Measurements from ENCODE around the gene TGFBR1.

Gene TGFBR1

DNA sequence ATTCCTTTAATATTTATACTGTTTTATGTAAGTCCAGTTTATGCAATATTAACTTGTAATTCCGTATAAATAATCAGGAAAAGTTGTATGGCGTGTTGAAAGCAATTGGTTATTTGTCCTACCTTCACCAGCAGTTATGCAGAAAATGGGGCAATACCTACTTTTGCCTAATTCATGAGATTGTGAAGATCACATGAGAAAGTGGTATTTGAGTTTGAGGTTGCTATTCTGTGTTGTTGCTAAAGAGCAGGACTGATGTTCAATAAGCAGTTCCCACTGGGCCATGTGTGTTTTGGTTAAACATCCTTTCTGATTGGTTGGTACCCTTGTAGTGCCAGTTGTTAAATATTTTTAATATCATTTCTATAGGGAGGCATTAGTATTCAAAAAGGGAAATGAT is 3.2 kb downstream of the TGFBR1 start:
- Mint-ChIP-seq H3K4me3 (no peak overlapping the region), H3K36me3 (ENCODE audit: low read depth) (no peaks in the 10 kb centered on the region), H3K27ac (peak overlapping the region; percentile 3), H3K9me3 (no peaks in the 10 kb centered on the region), H3K4me1 (ENCODE audit: low read depth) (peaks cover 81% of the 10 kb centered on the region), H3K27me3 (no peaks in the 10 kb centered on the region)

DNA sequence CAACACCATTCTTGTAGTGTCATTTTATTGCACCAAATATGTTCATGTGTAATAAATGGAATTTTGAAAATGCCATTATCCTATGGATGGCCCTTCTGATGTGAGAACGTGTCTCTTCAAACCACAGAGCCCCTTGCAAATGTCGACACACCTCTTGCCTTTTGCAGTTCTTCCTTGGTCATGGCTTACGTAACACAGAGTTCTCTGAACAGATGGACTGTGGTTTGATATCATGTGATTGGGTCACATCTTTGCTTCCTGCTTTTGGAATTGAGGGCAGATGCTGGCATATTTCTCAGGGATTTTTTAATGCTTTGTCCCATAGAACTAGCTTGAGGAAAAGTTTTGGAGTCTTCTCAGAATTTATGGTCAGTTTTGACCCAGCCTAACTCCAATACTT is 4.6 kb downstream of the TGFBR1 start:
- Mint-ChIP-seq H3K9me3 (no peaks in the 10 kb centered on the region), H3K4me1 (ENCODE audit: low read depth) (peaks cover 82% of the 10 kb centered on the region), H3K36me3 (ENCODE audit: low read depth) (no peaks in the 10 kb centered on the region), H3K27me3 (no peaks in the 10 kb centered on the region), H3K4me3 (no peak overlapping the region), H3K27ac (peak overlapping the region; percentile 64)

DNA sequence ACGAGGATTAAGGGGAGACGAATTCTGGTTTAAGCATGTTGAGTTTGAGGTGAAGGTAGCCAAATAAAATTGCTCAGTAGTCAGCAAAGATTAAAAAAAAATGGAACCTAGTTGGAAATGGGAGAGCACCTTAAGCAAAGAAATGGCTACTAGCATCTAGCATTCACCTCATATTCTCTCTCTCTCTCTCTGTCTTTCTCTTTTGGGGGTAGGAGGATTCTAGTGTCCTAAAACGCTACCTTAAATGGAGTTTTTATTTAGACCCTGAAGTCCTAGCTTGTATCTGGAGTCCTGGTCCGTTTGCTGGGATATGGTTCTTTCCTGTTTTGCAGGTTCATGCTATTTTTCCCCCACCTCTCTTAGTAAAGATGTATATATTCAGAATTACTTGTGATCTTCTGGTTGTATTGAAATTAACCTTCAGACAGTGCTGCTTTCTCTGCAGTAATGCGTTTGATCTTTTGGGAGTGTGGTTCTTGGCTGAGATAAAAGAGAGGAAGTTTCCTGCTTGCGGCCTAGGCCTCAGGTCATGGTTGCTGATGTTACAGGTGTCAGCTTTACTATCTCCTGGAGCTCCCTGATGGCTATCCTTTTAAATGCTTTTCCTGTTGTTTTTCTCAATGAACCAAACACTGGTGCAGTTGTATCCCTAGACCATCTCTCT is 8.0 kb downstream of the TGFBR1 start:
- Mint-ChIP-seq H3K36me3 (ENCODE audit: low read depth) (no peaks in the 10 kb centered on the region), H3K4me1 (ENCODE audit: low read depth) (peaks cover 87% of the 10 kb centered on the region), H3K27me3 (no peaks in the 10 kb centered on the region), H3K27ac (peak overlapping the region; percentile 27), H3K4me3 (peak overlapping the region; percentile 69), H3K9me3 (no peaks in the 10 kb centered on the region)

DNA sequence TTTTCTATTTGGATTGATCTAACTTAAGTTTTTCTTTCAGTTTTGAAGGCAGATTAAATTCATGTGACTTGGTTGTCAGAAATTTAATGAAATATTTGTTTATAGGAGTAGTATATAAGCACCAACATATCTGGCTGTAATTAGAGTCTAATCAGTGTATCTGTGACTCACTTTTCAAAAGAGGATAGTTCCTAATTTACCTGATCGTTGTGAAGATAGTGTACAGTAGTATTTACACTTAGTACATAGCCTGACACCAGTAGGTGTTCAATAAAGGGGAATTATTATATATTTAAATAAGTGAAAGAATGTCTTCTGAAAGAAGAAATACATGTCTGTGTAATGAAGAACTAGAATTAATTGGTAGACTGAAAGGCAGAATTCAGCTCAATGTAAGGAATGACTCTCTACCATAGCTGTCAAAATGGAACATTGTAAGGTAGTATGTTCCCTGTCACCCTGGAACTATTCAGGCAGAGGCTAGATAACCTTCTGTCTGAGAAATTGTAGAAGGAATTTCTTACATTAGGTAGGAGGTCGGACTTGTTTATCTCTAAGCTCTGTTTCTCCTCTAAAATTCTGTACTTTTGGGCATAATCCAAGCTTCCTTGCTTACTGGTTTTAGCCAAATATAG is 8.6 kb downstream of the TGFBR1 start:
- no peaks in the 10 kb centered on the region for H3K36me3 Mint-ChIP-seq (ENCODE audit: low read depth)
- H3K27me3 Mint-ChIP-seq = no peaks in the 10 kb centered on the region
- H3K9me3 Mint-ChIP-seq = no peaks in the 10 kb centered on the region
- H3K27ac Mint-ChIP-seq = peak overlapping the region; percentile 27
- H3K4me1 Mint-ChIP-seq (ENCODE audit: low read depth) = peaks cover 86% of the 10 kb centered on the region
- peak overlapping the region; percentile 69 for H3K4me3 Mint-ChIP-seq

DNA sequence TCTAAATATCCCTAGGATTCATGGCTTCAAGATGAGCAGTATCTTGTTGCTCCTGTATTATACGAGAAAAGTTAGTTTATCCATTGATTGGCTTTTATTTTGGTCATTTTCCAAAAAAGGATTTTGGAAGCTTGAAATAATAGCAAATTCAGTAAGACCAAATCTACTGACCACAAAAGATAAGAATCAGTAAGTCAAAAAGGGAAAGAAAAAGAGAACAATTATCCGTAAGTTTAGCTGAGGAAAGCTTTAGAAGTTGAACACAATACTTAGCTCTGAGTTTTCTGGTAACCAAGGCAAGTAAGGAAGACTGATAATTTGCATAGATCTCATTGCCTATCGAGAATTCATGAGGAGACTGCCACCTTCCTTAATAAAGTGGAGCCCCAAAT is 9.1 kb downstream of the TGFBR1 start:
- no peaks in the 10 kb centered on the region for H3K9me3 Mint-ChIP-seq
- no peaks in the 10 kb centered on the region for H3K27me3 Mint-ChIP-seq
- peaks cover 86% of the 10 kb centered on the region for H3K4me1 Mint-ChIP-seq (ENCODE audit: low read depth)
- H3K27ac Mint-ChIP-seq = no peak overlapping the region
- peaks cover 3% of the 10 kb centered on the region for H3K36me3 Mint-ChIP-seq (ENCODE audit: low read depth)
- no peak overlapping the region for H3K4me3 Mint-ChIP-seq

DNA sequence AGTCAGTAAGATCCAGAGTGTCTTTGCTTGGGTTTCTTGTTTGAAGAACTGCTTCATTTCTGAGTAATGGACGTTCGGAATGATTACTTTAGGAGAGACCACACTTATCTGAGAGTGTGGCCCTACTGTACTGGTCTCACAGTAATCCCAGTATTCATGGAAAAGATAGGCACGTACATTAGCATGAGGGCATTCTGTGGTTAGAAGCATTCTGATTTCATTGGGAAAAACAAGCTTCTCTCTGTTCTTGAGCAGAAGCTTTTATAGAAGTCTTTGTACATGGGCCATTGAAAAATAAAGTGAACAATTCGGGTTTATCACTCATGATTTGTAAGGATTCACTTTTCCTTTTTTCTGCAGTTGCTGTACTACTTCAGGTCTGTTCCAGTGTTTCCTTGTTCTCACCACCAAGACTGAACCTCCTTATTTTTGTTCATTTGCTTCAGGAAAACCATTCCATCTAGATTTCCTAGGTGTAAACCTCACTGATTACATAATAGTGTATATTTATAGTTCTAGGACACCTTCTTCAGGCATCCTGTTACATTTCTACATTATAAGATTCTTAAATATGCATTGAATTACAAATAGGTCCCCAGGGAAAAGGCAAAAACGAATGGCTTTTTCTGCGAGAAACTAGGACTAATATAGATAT is 10.1 kb downstream of the TGFBR1 start:
- Mint-ChIP-seq H3K4me1 (ENCODE audit: low read depth) (peaks cover 86% of the 10 kb centered on the region), H3K27me3 (no peaks in the 10 kb centered on the region), H3K27ac (no peak overlapping the region), H3K4me3 (no peak overlapping the region), H3K36me3 (ENCODE audit: low read depth) (peaks cover 3% of the 10 kb centered on the region), H3K9me3 (no peaks in the 10 kb centered on the region)

DNA sequence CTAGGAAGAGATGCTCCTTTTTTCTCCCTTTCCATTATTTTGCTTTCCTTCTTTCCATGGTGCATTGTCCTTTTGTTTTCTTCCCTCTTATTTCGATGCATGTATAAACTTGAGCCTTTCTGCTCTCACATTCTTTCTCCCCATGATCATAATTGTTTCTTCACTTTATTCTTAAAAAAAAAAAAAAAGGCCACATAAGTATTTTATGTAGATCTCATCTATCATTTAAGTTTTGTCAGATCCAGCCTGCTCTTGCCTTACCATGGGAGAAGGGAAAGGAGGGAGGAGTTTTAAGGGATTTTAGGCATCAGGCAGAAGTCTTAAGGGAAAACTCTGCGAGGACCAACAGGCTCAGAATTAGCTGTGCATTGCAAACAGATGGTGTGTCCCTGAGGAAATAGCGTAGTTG is 11.1 kb downstream of the TGFBR1 start:
- no peak overlapping the region for H3K4me3 Mint-ChIP-seq
- H3K36me3 Mint-ChIP-seq (ENCODE audit: low read depth) = peaks cover 3% of the 10 kb centered on the region
- no peaks in the 10 kb centered on the region for H3K27me3 Mint-ChIP-seq
- no peaks in the 10 kb centered on the region for H3K9me3 Mint-ChIP-seq
- peaks cover 86% of the 10 kb centered on the region for H3K4me1 Mint-ChIP-seq (ENCODE audit: low read depth)
- H3K27ac Mint-ChIP-seq = no peak overlapping the region

DNA sequence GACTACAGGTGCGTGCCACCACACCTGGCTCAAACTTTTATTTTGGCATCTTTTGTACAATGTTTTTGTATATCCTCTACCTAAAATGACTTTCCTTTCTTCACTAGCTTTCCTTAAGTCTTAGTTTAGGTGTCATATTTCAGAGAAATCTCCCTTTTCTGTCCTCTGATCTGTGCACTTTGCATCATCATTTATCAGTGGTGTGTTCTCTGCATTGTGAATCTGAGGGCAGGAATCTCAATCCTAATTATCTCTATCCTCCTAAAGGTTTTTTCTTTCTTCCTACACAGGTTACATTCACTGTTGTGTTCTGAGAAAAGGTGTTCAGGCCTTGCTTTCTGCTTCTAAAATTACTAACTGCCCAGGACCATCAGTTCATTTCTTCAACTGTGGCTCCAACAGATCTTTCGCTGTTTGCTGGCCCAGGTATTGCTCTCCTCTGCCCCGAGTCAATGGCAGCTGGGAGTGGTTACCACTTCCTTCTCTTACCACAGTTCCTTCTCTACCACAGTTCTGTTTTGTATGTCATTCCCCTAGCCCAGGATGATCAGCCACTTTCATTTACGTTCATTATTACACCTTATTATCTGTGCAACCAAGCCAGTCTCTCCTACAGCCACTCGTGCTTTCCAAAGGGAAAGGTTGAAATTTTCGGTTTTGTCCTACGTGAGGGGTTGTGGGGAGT is 14.0 kb downstream of the TGFBR1 start:
- Mint-ChIP-seq H3K36me3 (ENCODE audit: low read depth) (peaks cover 3% of the 10 kb centered on the region), H3K9me3 (no peaks in the 10 kb centered on the region), H3K27me3 (no peaks in the 10 kb centered on the region), H3K4me1 (ENCODE audit: low read depth) (peaks cover 91% of the 10 kb centered on the region), H3K27ac (peak overlapping the region; percentile 91), H3K4me3 (peak overlapping the region; percentile 80)

DNA sequence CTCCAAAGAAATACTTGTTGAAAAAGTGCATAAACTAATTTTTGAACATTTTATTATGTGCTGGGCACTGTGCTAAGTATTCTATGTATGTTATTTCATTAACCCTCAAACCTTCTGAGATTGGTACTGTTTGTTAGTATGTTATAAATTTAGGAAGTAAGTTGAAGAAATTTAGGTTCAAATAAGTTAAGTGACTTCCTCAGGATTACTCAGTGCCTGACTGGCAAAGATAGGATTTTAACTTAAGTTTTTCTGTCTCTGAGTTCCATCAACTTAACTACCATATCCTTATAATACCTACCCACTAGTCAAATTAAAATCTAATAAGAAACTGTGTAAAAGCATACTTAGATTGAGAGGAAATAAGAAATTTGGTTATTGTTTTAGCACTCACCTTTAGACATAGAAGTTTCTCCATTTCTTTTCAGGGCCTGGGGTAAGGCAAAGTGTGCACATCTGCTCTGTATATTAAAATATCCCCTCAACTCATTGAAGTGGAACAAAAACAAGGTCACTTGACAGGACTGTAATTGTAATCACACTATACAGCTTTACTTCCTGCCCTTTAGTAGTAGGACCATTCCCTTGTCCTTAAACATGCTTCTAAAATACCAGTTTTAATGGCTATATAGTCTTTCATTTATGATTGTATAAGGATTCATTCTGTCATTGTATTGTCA is 15.2 kb downstream of the TGFBR1 start:
- Mint-ChIP-seq H3K4me3 (no peak overlapping the region), H3K36me3 (ENCODE audit: low read depth) (peaks cover 3% of the 10 kb centered on the region), H3K27me3 (no peaks in the 10 kb centered on the region), H3K4me1 (ENCODE audit: low read depth) (peaks cover 91% of the 10 kb centered on the region), H3K27ac (no peak overlapping the region), H3K9me3 (no peaks in the 10 kb centered on the region)

DNA sequence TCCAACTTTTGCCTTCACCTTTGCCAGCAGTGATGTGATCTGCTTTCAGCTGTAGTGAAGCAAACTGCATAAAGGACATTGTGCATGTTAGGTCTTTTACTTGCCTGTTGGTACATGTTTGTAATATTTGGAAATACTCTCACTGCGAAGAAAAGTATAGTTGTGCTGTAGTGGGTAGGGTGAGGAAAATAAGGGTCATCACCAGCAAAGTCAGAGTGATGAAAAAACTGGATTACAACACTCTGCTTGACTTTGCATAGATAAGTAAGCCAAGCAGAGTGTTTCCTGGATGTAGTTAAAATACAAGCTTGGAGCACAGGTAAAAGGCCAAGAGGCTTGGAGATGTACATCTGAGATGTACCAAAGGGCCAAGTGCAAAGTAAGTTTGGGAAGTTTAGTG is 16.7 kb downstream of the TGFBR1 start:
- Mint-ChIP-seq H3K27ac (peak overlapping the region; percentile 13), H3K9me3 (no peaks in the 10 kb centered on the region), H3K27me3 (no peaks in the 10 kb centered on the region), H3K4me3 (no peak overlapping the region), H3K4me1 (ENCODE audit: low read depth) (peaks cover 92% of the 10 kb centered on the region), H3K36me3 (ENCODE audit: low read depth) (peaks cover 3% of the 10 kb centered on the region)

DNA sequence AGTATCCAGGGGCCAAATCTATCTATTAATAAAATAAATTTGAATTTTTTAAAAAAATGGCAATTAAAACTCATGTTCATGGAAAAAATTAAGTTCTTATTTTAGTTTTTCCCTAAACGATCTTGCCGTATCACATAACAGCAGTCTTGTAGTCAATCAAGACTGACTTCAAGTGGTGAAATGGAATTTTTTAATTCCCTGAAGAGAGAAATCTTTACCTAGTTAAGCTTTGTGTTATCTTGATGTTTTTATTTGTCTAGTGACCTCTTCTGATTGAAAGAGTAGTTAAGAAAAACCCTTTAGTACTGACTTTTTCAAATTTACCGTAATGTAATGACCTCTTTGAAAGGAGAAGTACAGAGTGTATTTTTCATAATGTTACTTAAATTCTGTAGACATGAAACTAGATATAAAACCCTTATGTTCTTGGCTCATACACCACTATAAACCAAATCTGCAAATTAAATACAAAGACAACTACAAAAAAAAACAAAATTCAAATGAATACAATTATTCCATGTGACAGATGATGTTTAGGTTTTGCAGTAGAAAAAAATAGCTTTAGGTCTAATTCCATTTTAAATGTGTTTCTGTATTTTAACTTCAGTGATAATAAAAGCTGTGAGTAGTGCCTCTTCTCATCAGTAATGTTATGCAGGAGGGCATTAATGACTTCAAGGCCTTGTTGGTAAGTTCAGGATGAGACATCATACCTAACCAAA is 19.8 kb downstream of the TGFBR1 start:
- Mint-ChIP-seq H3K4me3 (no peak overlapping the region), H3K36me3 (ENCODE audit: low read depth) (peaks cover 6% of the 10 kb centered on the region), H3K9me3 (no peaks in the 10 kb centered on the region), H3K27me3 (no peaks in the 10 kb centered on the region), H3K4me1 (ENCODE audit: low read depth) (peaks cover 98% of the 10 kb centered on the region), H3K27ac (no peak overlapping the region)

DNA sequence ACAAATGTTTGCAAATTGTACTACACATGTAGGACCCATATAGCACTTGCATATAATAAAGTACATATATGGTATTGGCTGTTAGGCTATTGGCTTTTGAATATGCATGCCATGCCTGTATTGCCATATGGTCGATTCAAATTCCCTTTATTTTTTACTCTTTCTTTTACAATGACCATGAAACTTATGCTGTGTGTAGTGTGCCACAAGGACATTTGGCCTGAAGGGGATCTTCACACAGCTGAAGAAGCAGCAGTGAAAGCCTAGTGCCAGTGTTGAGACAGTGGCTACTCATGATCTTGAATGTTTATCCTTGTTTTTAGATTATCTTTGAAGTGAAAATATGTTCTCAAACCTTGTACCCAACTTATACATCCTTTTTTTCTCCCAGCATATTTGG is 20.5 kb downstream of the TGFBR1 start:
- peaks cover 97% of the 10 kb centered on the region for H3K4me1 Mint-ChIP-seq (ENCODE audit: low read depth)
- H3K27ac Mint-ChIP-seq = no peak overlapping the region
- no peak overlapping the region for H3K4me3 Mint-ChIP-seq
- no peaks in the 10 kb centered on the region for H3K27me3 Mint-ChIP-seq
- no peaks in the 10 kb centered on the region for H3K9me3 Mint-ChIP-seq
- peaks cover 6% of the 10 kb centered on the region for H3K36me3 Mint-ChIP-seq (ENCODE audit: low read depth)

DNA sequence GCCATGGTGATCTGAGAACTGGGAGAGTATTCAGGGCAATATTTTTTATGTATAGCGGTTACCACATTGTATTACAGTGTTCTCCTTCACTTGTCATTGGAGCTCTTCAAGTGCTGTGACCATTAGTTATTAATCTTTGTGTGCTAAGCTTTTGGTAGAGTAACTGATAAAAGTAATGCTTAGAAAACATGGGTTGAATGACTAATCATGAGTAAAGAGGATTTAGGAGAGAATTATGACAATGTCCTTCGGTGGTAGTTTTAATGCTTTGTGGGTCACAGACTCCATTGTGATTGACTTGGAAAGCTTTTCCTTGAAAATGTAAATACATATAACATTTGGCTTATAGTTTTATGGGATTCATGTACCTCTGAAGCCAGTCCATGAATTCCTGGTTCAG is 21.4 kb downstream of the TGFBR1 start:
- Mint-ChIP-seq H3K27ac (no peak overlapping the region), H3K4me1 (ENCODE audit: low read depth) (peaks cover 97% of the 10 kb centered on the region), H3K9me3 (no peaks in the 10 kb centered on the region), H3K4me3 (no peak overlapping the region), H3K36me3 (ENCODE audit: low read depth) (peaks cover 10% of the 10 kb centered on the region), H3K27me3 (no peaks in the 10 kb centered on the region)

DNA sequence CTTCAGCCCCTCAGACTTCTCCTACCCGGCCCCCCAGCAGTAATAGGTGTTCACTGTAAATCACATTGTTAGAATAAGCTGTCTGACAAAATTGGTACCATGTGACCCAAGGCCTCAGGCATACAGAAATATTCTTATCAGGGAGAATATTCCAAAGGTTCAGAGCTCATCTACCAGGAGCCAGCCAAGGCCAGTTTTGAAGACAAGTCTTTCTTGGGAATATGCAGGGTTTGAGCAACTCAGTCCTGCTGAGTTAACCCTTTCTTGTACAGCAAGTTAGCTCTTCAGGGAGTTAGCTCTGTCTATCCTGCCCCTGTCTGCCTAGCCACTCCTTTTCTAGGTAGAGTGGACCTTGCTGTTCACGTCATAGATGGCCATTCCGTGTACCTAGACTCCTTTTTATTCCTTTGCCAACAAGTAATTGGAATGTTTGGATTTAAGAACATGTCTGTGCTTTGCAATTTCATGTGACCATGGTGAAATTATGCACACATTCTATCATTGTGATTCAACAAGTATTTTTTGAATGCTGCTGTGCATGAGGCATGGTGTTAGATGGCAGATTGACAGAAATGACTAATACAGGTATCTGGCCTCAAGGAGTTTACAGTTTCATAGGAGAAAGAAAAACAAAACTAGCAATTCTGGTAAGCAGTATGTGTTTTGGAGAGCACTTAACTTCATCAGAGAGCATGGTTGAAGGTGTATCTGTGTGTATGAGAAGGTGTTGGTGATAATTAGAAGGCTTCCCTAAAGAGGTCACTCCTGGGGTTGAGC is 22.6 kb downstream of the TGFBR1 start:
- Mint-ChIP-seq H3K27me3 (no peaks in the 10 kb centered on the region), H3K27ac (peak overlapping the region; percentile 19), H3K4me1 (ENCODE audit: low read depth) (peaks cover 95% of the 10 kb centered on the region), H3K36me3 (ENCODE audit: low read depth) (peaks cover 19% of the 10 kb centered on the region), H3K9me3 (no peaks in the 10 kb centered on the region), H3K4me3 (no peak overlapping the region)

Measured in stimulated activated naive CD8-positive, alpha-beta T cell treated with anti-CD3 and anti-CD28 coated beads, Interleukin-15, Interleukin-2, amounts not matched to agents 100 ng/mL and 50 ng/mL, for 24 hours (primary cell).